Hepatocyte (in vitro differentiated cells): Measurements from ENCODE around the gene ASB5. TPM values are rescaled to one million over a fixed set of nuclear protein-coding genes. Genes with fewer than 3 reads are reported as not detected.
A peak's percentile ranks its signal among the peaks of the same experiment; 100 is the strongest.

Source experiments
- DNase-seq: peaks from one replicate; pipeline ENCODE4 v3.0.0-alpha.2; 2016; ENCODE audit warnings: low spot score
- H2AFZ ChIP-seq: fragments of 200-600 bp; sonication (generic); 2 replicates; pipeline ENCODE4 v1.6.0; 2016; ENCODE audit warnings: antibody characterized with exemption, mild to moderate bottlenecking
- H3K27ac ChIP-seq: fragments of 200-600 bp; sonication (generic); 2 replicates; pipeline ENCODE4 v1.5.1; 2016; ENCODE audit warnings: mild to moderate bottlenecking
- H3K27me3 ChIP-seq: fragments of 200-600 bp; sonication (generic); 2 replicates; pipeline ENCODE4 v1.6.1; 2016
- H3K36me3 ChIP-seq: fragments of 200-600 bp; sonication (generic); replicated peaks from 2 replicates; pipeline ENCODE4 v1.5.1; 2016; ENCODE audit warnings: low read depth; ENCODE audit not compliant: insufficient read depth
- H3K4me1 ChIP-seq: fragments of 200-600 bp; sonication (generic); 2 replicates; pipeline ENCODE4 v1.5.1; 2016; ENCODE audit warnings: mild to moderate bottlenecking, moderate library complexity; ENCODE audit not compliant: insufficient read depth
- H3K4me2 ChIP-seq: fragments of 200-600 bp; sonication (generic); 2 replicates; pipeline ENCODE4 v1.6.0; 2016
- H3K4me3 ChIP-seq: fragments of 200-600 bp; sonication (generic); 2 replicates; pipeline ENCODE4 v1.5.1; 2016; ENCODE audit warnings: mild to moderate bottlenecking
- H3K79me2 ChIP-seq: fragments of 200-600 bp; sonication (generic); 2 replicates; pipeline ENCODE4 v1.6.0; 2017; ENCODE audit warnings: mild to moderate bottlenecking
- H3K9me2 ChIP-seq: fragments of 200-600 bp; sonication (generic); replicated peaks from 2 replicates; pipeline ENCODE4 v1.6.0; 2017; ENCODE audit warnings: mild to moderate bottlenecking; ENCODE audit not compliant: insufficient read depth
- H3K9me3 ChIP-seq: fragments of 200-600 bp; sonication (generic); 2 replicates; pipeline ENCODE4 v1.5.1; 2016; ENCODE audit warnings: low read depth, mild to moderate bottlenecking
- H4K20me1 ChIP-seq: fragments of 200-600 bp; sonication (generic); 2 replicates; pipeline ENCODE4 v1.6.0; 2016; ENCODE audit warnings: mild to moderate bottlenecking; ENCODE audit not compliant: insufficient read depth, poor library complexity, severe bottlenecking
- EZH2 ChIP-seq: fragments of 200-600 bp; sonication (generic); IDR thresholded peaks from 2 replicates; pipeline ENCODE4 v1.6.1; 2016; ENCODE audit warnings: antibody characterized with exemption, mild to moderate bottlenecking, borderline replicate concordance
- EZH2phosphoT487 ChIP-seq: fragments of 200-600 bp; sonication (generic); IDR thresholded peaks from one replicate; pipeline ENCODE4 v1.6.1; 2018; ENCODE audit warnings: antibody characterized with exemption, mild to moderate bottlenecking, low read depth, moderate library complexity; ENCODE audit not compliant: unreplicated experiment, severe bottlenecking
- WGBS: methylation state at CpG from one replicate; pipeline ENCODE4 v1.1.6; 2016; ENCODE audit warnings: low lambda C conversion rate; ENCODE audit errors: missing lambda C conversion rate; 5-methylcytosine and 5-hydroxymethylcytosine counted together
- polyA plus RNA-seq: library from polyadenylated mRNA; unstranded; fragments of >200 nt; fragmentation: Nextera tagmentation; extraction: Ambion mirVana; gene quantifications from 2 replicates; pipeline ENCODE4 v1.2.1, GENCODE V29; 2016
- total RNA-seq: library from RNA; depleted of rRNA; stranded (reverse); fragments of >200 nt; gene quantifications from 2 replicates; pipeline ENCODE4 v1.2.3, GENCODE V29; 2014
- TF ChIP-seq, protein P1 (sequence below): fragments of 200-600 bp; sonication (generic); IDR thresholded peaks from 2 replicates; pipeline ENCODE4 v1.5.1; 2016; ENCODE audit warnings: antibody characterized with exemption, mild to moderate bottlenecking; ENCODE audit not compliant: poor library complexity

Gene ASB5, protein sequence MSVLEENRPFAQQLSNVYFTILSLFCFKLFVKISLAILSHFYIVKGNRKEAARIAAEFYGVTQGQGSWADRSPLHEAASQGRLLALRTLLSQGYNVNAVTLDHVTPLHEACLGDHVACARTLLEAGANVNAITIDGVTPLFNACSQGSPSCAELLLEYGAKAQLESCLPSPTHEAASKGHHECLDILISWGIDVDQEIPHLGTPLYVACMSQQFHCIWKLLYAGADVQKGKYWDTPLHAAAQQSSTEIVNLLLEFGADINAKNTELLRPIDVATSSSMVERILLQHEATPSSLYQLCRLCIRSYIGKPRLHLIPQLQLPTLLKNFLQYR
- total RNA-seq (0.10 TPM in 1 of 2 replicates, not detected in the other), polyA plus RNA-seq (0.30 TPM in 1 of 2 replicates, not detected in the other)

DNA sequence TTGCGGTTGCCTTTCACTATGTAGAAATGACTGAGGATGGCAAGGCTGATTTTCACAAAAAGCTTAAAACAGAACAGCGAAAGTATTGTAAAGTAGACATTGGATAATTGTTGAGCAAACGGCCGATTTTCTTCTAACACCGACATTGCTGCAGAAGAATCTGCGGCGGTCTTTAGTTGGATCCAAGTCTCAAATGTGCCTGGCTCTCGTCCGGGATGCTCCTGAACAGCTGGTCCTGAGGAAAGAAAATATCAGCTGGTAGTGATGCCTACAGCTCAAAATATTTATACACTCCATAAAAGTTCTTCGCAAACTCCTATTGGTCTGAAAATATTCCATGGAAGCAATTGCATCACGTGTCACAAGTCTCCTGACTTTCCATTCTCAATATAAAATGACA is at the start of gene ASB5:
ASB5 (minus strand) TSS at position 260 of the 400 bp plus-strand sequence; CDS start at position 146, 114 bp downstream.
- no peak for DNase-seq
- Histone ChIP-seq H3K27ac (no peak within 1 kb of the TSS), H3K4me1 (no peaks in the 10 kb centered on the region), H2AFZ (no peak within 1 kb of the TSS), H3K79me2 (no peaks in the 10 kb centered on the region), H3K9me2 (no peaks in the 10 kb centered on the region), H3K27me3 (no peaks in the 10 kb centered on the region), H3K9me3 (no peaks in the 10 kb centered on the region), H3K4me3 (no peak within 1 kb of the TSS), H3K36me3 (no peaks in the 10 kb centered on the region), H4K20me1 (no peaks in the 10 kb centered on the region), H3K4me2 (no peak within 1 kb of the TSS)
- 79% methylated on average over 11 of the region's 11 CpGs for WGBS
- TF ChIP-seq EZH2 (no peak), EZH2phosphoT487 (no peak)
- TF ChIP-seq, protein P1, sequence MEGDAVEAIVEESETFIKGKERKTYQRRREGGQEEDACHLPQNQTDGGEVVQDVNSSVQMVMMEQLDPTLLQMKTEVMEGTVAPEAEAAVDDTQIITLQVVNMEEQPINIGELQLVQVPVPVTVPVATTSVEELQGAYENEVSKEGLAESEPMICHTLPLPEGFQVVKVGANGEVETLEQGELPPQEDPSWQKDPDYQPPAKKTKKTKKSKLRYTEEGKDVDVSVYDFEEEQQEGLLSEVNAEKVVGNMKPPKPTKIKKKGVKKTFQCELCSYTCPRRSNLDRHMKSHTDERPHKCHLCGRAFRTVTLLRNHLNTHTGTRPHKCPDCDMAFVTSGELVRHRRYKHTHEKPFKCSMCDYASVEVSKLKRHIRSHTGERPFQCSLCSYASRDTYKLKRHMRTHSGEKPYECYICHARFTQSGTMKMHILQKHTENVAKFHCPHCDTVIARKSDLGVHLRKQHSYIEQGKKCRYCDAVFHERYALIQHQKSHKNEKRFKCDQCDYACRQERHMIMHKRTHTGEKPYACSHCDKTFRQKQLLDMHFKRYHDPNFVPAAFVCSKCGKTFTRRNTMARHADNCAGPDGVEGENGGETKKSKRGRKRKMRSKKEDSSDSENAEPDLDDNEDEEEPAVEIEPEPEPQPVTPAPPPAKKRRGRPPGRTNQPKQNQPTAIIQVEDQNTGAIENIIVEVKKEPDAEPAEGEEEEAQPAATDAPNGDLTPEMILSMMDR, result no peak

DNA sequence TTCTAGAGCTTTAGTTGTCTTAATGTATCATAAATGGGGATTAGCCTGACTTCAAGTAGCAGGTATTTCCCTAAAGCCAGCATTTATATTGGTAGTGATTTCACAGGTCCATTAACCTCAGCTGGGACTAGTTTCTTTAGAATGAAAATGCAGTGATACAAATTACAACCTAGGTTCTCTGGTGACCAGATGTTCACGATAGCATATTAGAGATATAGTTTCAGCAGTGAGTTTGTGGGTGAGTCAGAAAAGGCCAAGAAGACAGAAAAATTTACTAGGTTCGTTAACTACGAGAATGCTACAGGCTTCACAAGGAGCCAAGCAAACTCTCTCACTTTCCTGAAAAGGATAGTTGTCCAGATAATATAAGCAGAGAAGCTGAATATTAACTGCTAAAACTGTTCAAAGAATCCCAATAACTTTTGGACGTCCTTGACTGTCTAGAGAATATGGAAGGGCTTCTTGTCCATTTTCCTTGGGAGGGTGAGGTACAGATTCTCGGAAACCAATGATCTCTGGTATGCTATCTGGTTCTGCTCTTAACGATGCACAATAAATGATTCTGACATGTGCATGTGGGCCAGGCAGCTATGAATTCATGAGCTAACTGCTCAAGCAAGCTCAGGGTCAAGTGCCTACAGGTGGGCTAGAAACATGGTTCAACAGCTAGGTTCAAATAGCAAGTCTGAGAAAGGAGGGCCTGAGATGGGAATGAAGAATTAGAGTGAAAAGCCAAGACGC is 44.7 kb upstream of the ASB5 start:
- Histone ChIP-seq H3K9me2 (no peaks in the 10 kb centered on the region), H3K79me2 (no peaks in the 10 kb centered on the region), H3K4me2 (no peak overlapping the region), H4K20me1 (no peaks in the 10 kb centered on the region), H3K4me3 (no peak overlapping the region), H2AFZ (no peak overlapping the region), H3K4me1 (no peaks in the 10 kb centered on the region), H3K27ac (no peak overlapping the region), H3K27me3 (peaks cover 8% of the 10 kb centered on the region), H3K9me3 (no peaks in the 10 kb centered on the region), H3K36me3 (no peaks in the 10 kb centered on the region)
- TF ChIP-seq EZH2phosphoT487, result peak; percentile 47
- TF ChIP-seq, protein P1, result no peak
- TF ChIP-seq EZH2, result no peak
- WGBS, result 51% methylated on average over 7 of the region's 7 CpGs
- no peak for DNase-seq

DNA sequence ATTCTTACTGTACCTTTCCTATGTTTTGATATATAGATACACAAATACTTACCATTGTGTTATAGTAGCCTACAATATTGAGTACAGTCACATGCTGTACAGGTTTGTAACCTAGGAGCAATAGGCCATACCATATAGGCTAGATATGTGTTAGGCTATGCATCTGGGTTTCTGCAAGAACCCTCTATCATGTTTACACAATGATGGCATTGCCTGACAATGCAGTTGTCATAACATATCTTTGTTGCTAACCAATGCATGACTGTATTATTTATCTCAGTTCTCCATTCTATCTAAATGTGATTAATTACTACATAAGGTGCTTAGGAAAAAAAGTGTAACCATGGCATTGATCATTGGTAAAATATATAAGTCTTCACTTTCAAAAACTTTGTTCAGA is 40.8 kb upstream of the ASB5 start:
- Histone ChIP-seq H3K9me2 (no peaks in the 10 kb centered on the region), H3K4me2 (no peak overlapping the region), H3K79me2 (no peaks in the 10 kb centered on the region), H2AFZ (no peak overlapping the region), H3K36me3 (no peaks in the 10 kb centered on the region), H3K27ac (no peak overlapping the region), H3K27me3 (peaks cover 8% of the 10 kb centered on the region), H3K4me3 (no peak overlapping the region), H4K20me1 (no peaks in the 10 kb centered on the region), H3K4me1 (no peaks in the 10 kb centered on the region), H3K9me3 (no peaks in the 10 kb centered on the region)
- no peak for DNase-seq
- TF ChIP-seq, protein P1, result no peak
- no peak for TF ChIP-seq EZH2phosphoT487
- TF ChIP-seq EZH2, result no peak
